ENCODE data around the gene GP1BA.

Gene GP1BA

DNA sequence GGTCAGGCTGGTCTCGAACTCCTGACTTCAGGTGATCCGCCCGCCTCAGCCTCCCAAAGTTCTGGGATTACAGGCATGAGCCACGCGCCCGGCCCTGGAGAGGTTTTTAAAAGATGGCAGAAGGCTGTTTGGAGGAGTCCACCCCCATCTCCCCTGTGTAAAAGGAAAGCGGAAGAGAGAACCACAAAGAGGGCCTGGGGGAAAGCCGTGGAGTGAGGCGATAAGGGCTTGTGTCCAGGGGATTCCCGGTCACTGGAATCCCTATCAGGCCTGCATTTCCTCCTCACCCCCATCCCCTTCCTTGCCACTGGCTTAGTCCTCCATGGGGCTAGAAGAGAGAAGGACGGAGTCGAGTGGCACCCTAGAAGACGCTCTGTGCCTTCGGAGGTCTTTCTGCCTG, at the start of gene GP1BA:
Gene GP1BA (plus strand): TSS at position 315 of the 400 bp plus-strand sequence. CDS start 328 bp downstream, outside the sequence.
- no peak for DNase-seq (ENCODE audit: low read depth, low spot score)

DNA sequence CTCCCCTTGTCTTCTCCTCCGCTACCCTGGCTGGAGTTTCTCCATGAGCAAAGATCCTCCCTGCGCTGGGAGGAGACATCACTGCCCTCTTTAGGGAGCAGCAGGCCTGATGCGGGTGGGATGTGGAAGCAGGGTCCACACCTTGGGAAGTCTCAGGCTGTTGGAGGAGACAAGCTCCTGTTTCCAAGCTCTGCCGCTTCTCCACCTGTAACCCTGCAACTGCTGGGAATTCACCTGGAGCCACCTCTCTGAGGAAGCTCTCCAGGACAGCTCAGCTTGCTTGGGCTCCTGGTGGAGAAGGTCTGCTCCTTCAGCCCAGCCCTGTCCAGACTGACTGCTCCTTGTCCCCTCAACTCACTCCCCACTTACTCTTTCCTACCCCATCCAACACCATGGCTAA, 47.6 kb upstream of the GP1BA start:
- no peak for DNase-seq (ENCODE audit: low read depth, low spot score)

DNA sequence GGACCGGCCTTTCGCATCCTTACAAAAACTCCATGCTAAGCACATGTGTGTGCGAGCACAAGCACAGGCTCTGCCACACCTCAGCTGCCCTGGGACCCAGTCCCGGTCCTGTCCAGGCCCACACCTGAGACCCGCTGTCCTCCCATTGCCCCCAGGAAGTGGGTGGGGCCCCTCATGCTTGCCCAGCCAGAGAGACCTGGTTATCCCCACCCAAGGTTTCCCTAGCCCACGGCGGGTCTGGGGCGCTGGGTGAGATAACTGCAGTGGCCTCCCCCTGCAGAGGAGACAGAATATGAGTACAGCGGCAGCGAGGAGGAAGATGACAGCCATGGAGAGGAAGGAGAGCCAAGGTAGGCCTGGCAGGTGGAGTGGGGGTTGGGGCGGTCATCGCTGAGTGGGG, 45.2 kb upstream of the GP1BA start:
- no peak for DNase-seq (ENCODE audit: low read depth, low spot score)

DNA sequence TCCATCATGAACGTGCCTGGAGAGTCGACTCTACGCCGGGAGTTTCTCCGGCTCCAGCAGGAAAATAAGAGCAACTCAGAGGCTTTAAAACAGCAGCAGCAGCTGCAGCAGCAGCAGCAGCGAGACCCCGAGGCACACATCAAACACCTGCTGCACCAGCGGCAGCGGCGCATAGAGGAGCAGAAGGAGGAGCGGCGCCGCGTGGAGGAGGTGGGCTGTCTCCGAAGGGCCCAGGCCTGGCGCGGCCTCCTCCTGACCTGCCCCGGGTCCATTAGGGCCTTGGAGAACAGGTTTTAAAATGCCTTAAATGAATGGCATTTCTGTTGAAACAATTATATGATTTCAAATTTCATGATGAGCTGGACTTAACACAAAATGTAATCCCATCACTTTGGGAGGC, 44.5 kb upstream of the GP1BA start:
- DNase-seq (ENCODE audit: low read depth, low spot score) = no peak

DNA sequence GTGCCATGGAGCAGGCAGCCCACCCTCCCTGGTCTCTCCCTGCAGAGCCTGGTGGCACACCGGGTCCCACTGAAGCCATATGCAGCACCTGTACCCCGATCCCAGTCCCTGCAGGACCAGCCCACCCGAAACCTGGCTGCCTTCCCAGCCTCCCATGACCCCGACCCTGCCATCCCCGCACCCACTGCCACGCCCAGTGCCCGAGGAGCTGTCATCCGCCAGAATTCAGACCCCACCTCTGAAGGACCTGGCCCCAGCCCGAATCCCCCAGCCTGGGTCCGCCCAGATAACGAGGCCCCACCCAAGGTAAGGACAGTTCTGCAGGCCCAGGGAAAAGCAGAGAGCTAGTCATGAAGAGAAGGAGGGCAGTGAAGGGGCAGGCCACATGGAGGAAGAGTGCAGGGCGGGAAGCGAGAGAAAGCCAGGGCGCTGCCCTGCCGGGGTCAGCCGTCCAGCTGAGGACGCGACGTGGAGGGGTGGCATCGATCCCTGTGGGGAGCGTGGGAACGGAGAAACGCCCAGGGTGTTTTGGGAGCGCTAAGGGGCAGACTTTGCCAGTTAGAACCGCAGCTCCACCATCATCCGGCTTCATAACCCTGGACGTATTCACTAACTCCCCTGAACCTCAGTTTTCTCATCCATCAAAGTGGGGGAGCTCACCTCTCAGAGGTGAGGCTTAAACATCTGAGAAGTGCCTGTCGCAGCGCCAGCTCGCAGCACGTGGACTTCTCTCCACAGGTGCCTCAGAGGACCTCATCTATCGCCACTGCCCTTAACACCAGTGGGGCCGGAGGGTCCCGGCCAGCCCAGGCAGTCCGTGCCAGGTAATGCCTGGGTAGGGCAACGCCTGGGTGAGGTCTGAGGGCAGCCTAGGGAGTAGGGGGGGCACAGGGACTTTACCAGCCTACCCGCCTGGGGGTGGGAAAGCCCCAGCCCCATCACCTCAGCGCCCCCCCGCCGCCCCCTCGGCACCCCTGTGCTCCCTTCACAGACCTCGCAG, 40.4 kb upstream of the GP1BA start:
- no peak for DNase-seq (ENCODE audit: low read depth, low spot score)

DNA sequence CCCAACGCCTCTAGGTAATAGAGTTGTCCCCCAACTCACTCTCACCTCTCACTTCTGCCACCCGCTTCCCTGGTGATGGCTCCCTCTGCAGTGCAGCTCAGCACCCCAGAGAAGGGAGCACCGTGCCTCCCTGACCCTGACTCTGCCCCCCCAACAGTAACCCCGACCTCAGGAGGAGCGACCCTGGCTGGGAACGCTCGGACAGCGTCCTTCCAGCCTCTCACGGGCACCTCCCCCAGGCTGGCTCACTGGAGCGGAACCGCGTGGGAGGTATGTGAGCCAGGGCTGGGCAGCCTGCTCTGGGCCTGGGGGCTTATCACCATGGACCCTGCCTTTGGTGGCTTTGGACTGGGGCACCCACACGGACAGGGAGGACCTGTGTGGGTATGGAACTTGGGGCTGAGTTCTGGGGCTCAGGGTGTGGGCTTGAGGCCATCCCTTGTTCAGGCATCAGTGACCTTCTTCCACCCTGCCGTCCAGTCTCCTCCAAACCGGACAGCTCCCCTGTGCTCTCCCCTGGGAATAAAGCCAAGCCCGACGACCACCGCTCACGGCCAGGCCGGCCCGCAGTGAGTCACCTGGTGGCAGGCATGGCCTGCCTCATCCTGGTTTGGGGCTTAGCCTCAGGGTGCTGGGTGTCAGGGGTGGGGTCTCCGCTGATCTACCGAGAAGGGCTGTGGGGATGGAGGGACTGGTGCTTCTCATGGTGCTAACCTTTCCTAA, 39.4 kb upstream of the GP1BA start:
- no peak for DNase-seq (ENCODE audit: low read depth, low spot score)

DNA sequence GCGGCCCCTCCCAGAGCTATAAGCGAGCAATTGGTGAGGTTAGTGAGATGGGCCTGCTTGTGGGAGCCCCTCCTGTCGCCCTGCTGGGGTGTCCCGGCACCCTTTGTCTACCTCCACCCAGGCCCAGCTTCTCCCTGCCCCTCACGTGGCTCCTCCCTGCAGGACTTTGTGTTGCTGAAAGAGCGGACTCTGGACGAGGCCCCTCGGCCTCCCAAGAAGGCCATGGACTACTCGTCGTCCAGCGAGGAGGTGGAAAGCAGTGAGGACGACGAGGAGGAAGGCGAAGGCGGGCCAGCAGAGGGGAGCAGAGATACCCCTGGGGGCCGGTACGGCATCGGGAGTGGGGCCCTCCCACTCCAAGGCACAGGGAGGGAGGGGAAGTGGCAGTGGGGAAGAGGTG, 38.8 kb upstream of the GP1BA start:
- no peak for DNase-seq (ENCODE audit: low read depth, low spot score)

DNA sequence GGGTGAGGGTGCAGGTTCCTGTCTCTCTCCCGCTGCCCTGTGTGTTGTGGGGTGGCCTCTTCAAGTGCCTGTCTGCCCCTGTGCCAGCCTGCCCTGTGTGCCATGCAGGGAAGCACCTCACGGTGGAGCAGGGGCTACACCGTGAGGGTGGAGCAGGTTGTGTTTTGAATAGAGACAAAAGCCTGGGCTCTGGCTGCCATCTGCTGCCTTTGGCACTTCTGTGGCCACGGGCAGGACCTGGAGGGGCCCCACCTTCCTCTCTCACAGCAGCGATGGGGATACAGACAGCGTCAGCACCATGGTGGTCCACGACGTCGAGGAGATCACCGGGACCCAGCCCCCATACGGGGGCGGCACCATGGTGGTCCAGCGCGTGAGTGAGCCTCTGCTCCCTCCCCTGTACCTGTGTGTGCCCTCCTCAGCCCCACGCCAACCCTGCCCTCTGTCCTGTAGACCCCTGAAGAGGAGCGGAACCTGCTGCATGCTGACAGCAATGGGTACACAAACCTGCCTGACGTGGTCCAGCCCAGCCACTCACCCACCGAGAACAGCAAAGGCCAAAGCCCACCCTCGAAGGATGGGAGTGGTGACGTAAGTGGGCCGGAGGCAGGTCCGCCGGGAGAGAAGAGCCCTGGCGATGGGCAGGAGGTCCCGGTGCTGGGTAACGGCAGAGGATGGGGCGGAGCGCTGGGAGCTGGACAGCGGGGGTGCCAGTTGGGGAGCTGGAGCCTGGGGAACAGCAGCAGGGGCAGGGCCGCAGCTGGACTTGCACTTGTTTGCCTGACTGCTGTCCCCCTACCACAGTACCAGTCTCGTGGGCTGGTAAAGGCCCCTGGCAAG, 38.1 kb upstream of the GP1BA start:
- no peak for DNase-seq (ENCODE audit: low read depth, low spot score)

DNA sequence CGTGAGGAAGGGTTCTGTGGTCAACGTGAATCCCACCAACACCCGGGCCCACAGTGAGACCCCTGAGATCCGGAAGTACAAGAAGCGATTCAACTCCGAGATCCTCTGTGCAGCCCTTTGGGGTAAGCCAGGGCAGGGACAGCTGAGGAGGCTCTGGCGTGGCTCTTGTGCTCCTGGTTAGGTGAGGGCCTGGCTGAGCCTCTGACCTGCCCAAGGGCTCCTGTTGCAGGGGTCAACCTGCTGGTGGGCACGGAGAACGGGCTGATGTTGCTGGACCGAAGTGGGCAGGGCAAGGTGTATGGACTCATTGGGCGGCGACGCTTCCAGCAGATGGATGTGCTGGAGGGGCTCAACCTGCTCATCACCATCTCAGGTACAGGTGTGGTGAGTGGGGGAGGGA, 37.0 kb upstream of the GP1BA start:
- no peak for DNase-seq (ENCODE audit: low read depth, low spot score)

DNA sequence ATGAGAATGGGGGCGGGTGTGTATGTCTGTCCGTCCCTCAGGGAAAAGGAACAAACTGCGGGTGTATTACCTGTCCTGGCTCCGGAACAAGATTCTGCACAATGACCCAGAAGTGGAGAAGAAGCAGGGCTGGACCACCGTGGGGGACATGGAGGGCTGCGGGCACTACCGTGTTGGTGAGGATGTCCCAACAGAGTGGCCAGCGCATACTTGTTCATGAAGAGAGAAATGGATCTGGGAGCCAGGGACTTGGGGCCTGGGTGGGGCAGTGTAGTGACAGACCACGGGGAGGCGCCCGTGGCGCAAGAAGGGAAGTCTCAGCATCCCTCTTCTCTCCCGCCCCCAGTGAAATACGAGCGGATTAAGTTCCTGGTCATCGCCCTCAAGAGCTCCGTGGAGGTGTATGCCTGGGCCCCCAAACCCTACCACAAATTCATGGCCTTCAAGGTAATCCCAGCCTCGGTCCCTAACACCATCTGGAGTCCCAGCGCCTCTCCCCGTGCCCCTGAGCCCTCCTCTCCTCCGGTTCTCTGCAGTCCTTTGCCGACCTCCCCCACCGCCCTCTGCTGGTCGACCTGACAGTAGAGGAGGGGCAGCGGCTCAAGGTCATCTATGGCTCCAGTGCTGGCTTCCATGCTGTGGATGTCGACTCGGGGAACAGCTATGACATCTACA, 36.3 kb upstream of the GP1BA start:
- no peak for DNase-seq (ENCODE audit: low read depth, low spot score)

DNA sequence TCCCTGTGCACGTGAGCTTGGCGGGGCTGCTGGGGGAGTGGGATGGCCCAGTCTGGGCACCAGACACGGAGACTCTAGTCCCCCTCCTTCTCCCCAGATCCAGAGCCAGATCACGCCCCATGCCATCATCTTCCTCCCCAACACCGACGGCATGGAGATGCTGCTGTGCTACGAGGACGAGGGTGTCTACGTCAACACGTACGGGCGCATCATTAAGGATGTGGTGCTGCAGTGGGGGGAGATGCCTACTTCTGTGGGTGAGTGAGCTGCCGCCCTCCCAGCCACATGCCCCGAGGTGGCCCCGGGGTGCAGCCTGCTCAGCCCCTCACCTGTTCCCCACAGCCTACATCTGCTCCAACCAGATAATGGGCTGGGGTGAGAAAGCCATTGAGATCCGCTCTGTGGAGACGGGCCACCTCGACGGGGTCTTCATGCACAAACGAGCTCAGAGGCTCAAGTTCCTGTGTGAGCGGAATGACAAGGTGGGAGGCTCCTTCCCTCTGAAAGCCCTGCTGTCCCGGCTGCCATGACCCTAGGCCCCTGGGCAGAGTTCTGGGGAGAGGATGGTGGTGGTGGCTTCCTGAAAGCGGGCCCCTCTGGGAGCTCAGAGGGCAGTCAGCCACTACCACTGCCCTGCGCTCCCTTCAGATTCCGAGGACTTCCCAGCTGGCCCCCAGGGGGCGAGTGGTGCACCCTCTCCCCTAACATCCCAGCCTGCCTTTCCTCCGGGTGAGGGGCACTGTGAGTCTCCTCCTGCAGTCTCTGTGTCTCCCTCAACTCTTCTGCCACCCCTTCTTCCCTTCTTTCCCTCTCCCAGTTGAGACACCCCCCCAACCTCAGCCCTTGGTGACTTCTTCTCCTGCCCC, 35.5 kb upstream of the GP1BA start:
- DNase-seq (ENCODE audit: low read depth, low spot score) = no peak

DNA sequence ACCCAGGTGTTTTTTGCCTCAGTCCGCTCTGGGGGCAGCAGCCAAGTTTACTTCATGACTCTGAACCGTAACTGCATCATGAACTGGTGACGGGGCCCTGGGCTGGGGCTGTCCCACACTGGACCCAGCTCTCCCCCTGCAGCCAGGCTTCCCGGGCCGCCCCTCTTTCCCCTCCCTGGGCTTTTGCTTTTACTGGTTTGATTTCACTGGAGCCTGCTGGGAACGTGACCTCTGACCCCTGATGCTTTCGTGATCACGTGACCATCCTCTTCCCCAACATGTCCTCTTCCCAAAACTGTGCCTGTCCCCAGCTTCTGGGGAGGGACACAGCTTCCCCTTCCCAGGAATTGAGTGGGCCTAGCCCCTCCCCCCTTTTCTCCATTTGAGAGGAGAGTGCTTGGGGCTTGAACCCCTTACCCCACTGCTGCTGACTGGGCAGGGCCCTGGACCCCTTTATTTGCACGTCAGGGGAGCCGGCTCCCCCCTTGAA, 34.8 kb upstream of the GP1BA start:
- no peak for DNase-seq (ENCODE audit: low read depth, low spot score)

DNA sequence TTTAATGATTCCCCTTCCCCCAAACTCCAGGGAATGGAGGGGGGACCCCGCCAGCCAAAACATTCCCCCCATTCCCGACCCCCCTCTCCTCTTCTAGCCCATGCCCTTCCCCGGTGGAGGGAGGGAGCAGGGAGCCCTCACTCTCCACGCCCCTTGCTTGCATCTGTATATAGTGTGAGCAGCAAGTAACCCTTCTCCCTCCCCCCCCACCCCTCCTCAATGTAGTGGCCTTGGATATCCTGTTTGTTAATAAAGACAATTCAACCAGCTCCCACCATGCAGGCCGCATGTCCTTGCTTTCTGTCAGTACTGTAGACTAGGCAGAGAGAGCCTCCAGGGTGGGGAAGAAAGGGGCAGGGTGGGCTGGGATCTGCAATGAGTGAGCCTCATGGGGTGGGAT, 34.3 kb upstream of the GP1BA start:
- DNase-seq (ENCODE audit: low read depth, low spot score) = no peak

DNA sequence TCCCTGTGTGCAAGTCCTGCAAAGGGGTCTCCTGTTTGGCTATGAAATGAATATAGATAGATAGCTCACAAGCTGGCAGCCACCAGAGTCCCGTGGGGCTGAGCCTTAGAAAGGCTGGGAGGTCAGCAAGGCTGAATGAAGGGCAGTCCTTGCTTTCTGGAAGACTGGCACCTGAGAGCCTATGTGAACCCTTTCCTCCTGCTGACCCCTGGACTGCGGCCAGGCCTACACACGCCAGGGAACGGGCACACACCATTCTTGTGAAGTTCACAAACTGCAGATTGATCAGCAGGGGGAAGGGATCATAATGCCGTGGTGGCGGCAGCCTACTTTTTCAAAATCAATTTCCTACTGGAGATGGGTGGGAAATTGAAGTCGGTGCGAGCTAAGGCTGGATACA, 33.7 kb upstream of the GP1BA start:
- no peak for DNase-seq (ENCODE audit: low read depth, low spot score)

DNA sequence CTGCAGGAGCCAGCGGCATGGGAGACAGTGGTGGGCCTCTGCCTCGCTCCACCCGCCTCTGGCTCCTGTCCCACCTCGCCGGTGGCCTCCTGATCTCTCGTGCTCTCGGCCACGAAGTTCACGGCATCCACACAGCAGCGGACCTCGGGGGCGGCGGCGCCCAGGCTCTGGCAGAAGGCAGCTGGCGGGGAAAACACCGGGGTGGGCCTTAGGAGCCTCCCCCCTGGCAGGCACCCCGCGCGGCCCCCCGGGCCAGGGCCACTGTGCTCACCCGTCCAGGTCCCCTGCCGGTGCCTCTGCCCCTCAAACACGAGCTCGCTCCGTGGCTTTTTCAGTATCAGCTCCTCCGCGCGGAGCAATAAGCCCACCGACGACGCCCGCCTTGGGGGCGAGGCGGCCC, 33.1 kb upstream of the GP1BA start:
- no peak for DNase-seq (ENCODE audit: low read depth, low spot score)

DNA sequence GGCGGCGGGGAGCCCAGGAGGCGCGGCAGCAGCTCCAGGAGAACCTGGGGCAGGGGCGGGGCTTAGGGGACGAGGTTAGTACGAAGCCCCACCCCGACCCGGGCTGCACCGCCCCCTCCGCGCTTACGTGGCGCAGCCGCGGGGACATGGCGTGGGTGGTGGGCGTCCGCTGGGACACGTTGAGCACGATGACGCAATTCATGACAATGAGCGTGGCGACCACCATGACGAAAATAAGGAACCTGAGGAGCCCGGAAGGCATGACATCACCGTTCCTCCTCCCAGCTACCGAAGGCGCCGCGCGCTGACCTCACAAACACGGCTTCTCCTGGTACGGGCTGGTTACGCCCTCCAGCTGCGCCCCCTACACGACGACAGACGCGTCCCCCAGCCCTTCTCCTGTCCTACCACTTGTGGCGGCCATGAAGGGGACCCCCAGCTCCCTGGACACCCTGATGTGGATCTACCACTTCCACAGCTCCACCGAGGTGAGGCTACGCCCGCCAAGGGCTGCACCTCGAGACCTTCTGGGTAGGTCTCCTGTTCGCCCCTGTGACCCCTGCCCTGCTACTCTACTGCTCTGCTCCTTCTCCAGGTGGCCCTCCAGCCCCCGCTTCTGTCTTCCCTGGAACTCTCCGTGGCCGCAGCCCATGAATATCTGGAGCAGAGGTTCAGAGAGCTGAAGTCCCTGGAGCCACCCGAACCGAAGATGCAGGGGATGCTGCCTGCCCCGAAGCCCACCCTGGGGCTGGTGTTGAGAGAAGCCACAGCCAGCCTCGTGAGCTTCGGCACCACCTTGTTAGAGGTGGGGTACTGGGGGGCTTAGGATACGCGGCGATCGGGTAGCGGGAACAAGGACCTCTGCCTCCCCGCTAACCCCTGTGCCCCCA, 32.5 kb upstream of the GP1BA start, which contains the start of gene C17orf107:
Gene C17orf107 (plus strand): TSS at position 196 of the 890 bp plus-strand sequence. CDS start 227 bp downstream, at position 423.
- DNase-seq (ENCODE audit: low read depth, low spot score) = no peak

DNA sequence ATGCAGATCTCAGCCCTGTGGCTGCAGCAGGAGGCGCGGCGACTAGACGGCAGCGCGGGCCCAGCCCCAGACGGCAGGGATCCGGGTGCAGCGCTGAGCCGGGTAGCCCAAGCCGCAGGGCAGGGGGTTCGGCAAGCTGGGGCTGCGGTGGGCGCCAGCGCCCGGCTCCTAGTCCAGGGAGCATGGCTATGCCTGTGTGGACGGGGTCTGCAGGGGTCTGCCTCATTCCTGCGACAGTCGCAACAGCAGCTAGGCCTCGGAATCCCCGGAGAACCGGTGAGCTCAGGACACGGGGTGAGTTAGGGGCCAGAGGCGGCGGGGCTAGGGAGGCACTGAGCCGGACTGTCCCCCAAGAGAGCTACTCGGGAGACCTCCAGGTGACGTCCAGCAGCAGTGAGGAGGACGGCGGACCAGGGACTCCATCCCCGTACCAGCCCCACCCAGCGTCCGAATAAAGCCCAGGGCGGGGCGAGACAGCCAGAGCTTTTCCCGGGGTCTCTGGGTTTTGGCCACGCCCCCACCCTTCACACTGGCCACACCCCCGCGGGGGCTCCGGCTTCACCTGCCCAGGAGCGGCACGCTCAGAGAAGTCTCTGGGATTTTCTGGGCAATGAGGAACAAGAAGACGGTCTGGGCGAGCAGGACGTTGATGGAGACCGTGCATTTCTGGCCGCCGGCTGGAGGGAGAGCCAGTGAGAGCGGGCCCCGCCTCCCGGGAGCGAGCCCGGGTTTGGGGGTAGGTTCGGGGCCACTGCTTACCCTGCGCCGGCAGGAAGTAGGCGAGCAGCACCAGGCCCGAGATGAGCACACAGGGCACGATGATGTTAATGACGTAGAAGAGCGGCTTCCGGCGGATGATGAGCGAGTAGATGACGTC, 31.6 kb upstream of the GP1BA start:
- DNase-seq (ENCODE audit: low read depth, low spot score) = no peak

DNA sequence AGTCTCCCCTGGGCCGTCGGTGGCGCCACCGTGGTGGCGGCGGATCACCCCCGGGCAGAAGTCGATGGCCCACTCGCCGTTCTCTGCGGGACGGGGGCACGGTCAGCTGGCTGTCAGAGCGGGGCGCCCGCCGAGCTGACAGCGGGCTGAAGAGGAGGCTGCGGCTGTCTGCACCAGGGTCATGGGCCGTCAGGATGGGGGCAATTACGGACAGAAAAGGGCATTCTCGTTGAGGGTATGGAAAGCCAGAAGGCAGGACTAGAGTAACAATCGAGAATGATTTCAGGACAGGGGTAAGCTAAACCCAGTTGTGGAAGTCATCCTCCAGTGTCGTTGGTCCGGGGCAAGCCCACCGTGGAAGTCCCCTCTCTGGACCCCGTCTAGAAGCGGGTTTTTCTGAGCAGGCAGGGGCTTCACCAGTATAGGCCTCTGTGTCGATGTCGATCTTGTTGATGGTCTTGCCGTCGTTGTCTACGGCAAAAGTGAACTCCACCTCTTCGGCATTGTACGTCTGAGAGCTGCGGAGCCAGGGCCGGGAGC, 30.9 kb upstream of the GP1BA start:
- DNase-seq (ENCODE audit: low read depth, low spot score) = no peak
